Fibroblast of skin of abdomen (primary cell): ENCODE measurements around the gene GAB2.
"Not testable (repeated sequence)": the region's sequence is repeated elsewhere in the genome, so short reads cannot be mapped to it uniquely, and the experiment has no call there.

Experiments
- DNase-seq: peaks from one replicate; pipeline ENCODE4 v3.0.0-alpha.2; 2013

Gene GAB2

DNA sequence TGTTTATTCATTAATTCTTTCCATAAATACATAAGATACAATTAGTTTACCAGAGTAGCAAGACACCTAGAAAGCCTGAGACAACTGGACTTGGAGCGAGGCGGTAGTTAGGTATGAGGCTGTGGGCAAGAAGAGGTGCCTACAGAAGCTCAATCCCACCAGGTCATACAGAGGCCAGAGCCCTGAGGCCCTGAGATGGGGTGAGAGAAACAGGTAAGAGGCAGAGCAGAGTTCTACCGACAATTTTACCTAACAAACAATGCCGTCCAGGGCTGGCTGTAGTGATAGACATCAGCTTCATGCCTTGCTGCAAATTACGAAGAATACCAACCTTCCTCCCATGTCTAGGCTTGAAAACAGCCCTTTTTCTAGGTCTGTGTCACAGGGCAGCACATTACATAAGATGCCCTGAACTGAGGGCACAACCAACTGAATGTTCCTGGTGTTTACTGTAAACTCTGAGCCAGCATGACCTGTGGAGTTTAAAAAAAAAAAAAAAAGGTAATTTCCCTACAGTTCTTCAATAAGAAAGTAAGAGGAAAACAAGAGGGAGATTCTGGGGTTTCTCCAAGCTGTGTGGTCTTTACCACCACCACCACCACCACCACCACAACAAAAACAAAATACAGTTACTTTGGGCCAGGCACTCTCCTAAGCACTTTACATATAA lies 105.8 kb downstream of the GAB2 start:
- no peak for DNase-seq

DNA sequence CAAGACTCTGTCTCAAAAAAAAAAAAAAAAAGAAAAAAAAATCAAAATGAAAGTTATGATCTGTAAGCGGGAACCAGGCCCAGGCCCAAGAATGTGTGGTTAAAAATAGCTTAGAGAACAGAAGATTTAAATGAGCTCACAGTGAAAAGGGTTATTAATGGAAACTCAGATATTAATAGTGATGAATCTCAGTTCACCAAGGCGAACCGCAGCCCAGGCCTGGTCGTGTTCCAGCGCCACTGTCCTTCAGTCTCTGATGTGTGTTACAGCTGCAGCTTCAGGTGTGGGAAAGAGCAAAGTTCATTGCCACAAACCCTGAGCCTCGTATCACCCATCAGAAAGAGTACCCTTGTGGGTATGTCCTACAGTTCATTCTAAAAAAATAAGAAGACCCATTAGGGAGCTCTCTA lies 107.1 kb downstream of the GAB2 start:
- DNase-seq: peak; percentile 40

DNA sequence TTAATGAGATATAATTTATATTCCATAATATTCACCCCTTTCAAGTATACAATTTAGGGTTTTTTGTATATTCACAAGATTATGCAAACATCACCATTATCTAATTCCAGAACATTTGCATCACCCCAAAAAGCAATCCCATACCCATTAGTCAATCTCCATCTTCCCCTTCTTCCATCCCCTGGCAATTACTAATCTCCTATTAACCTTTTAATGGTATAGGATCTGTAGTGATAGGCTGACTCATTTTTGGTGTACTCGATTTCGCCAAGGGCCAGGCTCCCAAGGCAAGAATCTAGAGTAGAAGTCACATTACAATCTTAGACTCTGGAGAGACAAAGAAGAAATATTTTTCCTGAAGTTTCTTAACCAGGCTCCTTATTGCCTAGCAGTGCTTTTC lies 113.4 kb downstream of the GAB2 start:
- DNase-seq: no peak

DNA sequence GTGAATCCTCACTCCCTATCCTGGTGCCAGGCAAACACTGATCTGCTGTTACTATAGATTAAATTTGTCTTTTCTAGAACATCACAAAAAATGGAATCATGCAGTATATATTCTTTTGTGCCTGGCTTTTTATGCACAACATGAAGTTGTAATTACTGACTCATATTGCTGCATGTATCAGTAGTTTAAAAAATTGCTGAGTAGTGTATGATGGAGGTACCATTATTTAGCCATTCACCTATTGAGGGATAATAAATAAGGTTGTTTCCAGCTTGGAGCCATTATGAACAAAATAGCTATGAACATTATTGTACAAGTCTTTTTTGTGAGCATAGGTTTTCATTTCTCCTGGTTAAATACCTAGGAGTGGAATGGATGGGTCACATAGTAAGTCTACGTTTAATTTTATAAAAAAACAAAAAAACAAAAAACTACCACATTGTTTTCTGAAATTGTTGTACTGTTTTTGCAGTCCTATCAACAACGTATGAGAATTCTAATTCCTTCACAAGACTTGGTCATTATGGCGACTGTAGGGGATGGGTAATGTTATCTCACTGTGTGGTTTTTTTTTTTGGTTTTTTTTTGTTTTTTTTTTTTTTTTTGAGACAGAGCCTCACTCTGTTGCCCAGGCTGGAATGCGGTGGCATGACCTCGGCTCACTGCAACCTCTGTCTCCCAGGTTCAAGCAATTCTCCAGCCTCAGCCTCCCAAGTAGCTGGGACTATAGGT lies 117.3 kb downstream of the GAB2 start:
- no peak for DNase-seq

DNA sequence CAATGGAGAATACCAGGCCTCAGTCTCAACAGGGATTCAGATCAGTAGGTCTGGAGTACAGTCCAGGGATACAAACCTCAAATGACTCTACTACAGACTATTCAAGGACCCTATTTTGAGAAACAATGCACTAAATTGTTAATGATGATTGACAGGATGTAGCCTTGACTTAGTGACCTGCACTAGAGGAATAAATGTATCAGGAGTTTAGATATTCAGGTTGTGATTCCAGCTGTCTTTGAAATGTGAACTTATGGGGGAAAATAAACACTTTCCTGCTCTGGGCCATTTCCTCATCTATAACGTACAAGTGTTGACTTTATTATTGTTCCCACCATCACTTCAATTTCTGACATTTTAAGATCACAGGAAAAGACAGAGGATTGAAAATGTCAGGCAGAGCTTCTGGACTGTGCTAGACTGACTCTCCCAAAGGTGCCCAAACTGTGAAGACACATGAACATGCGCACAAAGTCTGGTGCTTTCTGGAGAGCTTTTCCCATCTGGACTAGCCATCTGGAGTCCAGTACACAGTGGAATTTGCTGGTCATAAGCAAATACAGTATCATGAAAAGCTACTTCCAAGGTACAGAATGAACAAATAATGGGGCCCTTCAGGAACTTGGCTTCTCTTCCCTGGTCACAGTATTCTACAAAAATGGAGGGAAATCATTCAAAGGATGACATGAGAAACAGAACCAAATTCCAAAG lies 118.5 kb downstream of the GAB2 start:
- DNase-seq: no peak

DNA sequence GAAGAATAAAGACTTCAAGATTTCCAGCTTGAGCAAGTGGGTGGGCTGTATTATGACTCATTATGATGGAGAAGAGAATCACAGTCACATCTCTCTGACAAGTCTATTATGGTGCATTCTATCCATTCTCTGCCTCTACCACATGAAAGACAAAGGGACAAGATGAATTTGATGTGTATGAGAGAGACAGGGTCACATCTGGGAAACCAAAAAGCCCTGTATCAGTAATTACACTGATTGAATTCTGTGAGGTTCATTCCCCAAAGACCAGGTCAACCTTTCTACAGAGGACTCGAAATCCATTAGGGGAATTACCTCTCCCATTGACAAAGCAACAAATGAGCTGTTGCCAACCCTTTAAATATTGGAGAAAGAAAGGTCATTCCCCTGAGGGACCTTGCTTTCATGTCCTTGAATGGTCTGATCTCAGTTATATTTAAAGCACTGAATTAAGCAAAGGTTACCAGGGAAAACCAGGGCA lies 119.3 kb downstream of the GAB2 start:
- peak; percentile 37 for DNase-seq

DNA sequence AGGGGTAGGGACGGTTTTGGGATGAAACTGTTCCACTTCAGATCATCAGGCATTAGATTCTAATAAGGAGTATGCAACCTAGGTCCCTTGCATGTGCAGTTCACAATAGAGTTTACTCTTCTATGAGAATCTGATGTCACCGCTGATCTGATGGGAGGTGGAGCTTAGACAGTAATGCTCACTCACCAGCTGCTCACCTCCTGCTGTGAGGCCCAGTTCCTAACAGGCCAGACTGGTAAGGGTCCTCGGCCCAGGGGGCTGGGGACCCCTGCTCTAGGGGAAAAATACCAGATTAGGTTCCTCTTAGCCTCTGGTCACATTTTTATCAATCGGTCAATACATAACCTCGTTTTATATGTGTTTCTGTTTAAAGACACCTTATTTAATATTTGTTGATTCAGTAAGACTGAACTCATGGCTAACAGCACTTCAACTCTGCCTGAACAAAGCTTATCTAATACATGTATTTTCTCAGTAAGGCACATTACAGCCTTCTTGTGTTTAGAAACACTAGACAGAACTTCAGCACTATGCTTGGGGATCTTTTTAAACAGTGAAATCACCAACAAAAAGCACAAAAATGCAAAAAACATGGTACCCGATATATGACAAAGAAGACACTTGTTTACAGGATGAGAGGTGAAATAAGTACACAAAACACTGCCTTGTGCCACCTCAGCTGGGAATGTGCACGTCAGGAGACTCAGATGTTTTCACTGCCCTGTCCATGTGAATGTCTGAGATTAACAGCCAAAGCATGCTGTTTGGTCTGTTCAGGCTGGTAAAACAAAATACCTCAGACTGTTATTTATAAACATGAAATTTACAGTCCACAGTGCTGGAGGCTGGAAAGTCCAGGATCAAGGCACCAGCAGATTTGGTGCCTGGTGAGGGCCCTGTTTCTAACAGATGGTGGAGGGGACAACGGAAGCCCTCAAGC lies 121.4 kb downstream of the GAB2 start:
- DNase-seq: no peak

DNA sequence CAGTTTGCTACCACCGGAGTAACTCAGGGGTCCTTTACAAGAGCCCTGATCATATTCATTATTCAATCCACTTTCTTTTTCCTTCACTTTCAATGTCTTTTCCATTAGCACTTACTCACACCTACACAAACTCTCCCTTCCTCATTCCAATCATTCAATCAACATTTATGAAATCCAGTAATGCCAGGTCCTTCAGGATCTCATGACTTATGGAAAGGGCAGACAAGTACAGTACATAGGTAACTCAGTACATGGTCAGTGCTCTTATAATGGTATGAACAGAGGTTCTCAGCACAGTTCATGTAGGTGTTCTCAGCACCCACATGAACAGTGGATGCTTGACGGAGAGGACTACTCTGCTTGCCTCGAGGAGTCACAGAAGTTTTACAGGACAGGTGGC lies 122.3 kb downstream of the GAB2 start:
- no peak for DNase-seq

DNA sequence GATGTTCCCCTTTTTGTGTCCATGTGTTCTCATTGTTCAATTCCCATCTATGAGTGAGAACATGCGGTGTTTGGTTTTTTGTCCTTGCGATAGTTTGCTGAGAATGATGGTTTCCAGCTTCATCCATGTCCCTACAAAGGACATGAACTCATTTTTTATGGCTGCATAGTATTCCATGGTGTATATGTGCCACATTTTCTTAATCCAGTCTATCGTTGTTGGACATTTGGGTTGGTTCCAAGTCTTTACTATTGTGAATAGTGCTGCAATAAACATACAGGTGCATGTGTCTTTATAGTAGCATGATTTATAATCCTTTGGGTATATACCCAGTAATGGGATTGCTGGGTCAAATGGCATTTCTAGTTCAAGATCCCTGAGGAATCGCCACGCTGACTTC lies 123.5 kb downstream of the GAB2 start:
- not testable (repeated sequence) for DNase-seq

DNA sequence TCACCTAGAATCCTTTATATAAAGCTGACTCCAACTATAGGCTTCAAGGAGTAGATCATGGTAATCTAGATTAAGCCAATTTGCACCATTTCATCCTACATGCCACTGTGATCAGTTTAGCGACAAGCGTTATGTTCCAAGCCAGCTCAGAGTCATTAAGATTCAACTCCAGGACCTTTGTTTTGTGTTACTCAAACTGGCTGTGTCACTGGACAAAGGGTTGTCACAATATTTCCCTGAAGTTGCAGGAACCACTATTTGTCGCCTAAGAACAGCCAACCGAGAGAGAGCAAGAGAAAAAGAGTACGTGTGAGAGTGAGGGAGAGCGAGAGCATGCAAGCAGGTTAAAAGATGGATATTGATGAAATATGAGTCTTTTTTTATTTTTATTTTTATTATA lies 124.1 kb downstream of the GAB2 start:
- no peak for DNase-seq

DNA sequence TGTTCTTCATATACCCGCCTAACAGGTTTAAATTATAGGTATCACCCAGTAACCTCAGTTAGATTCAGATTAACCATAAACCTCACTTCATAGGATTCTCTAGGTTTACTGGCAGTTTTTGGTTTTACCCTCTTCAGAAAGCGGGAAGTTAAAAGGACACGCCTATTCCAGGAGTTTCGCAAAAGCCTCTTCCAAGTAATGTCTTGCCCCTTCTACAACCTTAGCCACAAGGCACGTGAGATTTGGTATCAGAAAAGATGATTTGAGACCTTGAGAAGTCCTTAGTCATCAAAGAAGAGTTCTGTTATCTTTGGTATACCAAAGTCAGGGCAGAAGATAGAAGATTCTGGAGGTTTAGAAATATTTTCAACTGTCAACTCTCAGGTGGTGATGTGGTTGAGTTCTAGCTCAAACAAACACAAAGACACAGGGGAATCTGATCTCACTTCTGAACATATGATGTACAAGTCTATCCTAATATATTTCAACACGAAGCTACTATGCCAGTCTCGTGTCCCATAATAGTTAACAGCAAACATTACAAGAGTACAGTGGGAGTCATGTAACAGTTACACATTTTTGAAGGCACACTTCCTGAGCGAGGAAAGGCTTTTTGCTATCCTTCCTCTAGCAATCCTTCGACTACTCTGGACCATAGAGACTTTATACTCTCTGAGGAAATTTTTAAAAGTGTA lies 125.4 kb downstream of the GAB2 start:
- no peak for DNase-seq

DNA sequence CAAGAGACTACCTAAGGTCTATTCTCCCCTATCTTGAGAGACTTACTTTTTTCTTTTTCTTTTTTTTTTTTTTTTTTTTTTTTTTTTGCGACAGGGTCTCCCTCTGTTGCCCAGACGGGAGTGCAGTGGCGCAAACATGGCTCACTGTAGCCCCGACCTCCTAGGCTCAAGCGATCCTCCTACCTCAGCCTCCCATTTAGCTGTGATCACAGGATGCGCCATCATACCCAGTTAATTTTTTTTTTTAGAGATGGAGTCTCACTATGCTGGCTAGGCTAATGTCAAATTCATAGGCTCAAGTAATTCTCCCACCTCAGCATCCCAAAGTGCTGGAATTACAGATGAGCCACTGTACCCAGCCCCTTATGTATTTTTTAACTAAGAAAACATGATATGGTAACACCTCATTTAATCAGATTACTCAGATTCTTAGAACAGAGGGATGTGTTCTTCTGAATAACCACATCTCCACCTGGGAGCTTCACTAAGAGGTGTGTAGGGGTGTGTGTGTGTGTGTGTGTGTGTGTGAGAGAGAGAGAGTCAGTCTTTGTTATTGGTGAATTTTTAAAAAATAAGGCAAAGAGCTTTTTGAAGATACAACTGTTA lies 126.0 kb downstream of the GAB2 start:
- no peak for DNase-seq

DNA sequence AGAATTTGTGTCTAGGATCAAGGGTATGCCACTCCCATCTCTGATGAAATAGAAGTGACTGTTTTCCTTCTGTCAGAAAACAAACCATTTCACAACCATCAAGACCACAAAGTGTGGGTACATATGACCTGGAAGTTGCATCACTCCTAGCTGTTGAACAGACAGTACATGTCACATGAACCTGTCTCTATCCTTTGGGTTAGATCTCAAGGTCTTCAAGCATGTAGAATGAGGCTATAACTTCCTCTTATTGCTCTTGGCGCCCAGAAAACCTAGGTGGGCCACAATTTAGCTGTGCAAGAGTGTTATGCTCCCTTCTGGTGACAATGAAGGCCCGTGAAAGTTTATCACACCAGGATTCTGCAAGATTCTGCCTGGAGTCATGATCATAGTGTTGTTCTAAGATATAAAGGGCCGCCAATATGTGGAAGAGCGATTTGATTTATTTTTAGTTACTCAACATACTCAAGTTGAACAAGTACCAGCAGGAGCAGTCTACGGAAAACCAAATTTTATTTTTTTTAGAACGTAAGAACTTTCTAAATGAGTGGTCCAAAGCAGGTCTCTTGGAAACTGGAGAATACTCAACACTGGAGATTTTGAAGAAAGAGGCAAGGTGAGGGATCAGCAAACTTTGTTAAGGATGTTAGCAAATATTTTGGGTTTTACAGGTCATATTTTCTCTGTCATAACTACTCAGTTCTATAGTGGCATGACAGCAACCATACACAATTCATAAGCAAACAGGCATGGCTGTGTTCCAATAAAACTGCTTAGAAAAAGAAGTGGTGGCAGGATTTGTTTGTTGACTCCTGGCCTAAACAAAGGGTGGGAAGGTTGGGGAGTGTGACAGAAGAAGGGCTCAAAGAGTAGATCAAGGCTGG lies 127.1 kb downstream of the GAB2 start:
- peak; percentile 42 for DNase-seq

DNA sequence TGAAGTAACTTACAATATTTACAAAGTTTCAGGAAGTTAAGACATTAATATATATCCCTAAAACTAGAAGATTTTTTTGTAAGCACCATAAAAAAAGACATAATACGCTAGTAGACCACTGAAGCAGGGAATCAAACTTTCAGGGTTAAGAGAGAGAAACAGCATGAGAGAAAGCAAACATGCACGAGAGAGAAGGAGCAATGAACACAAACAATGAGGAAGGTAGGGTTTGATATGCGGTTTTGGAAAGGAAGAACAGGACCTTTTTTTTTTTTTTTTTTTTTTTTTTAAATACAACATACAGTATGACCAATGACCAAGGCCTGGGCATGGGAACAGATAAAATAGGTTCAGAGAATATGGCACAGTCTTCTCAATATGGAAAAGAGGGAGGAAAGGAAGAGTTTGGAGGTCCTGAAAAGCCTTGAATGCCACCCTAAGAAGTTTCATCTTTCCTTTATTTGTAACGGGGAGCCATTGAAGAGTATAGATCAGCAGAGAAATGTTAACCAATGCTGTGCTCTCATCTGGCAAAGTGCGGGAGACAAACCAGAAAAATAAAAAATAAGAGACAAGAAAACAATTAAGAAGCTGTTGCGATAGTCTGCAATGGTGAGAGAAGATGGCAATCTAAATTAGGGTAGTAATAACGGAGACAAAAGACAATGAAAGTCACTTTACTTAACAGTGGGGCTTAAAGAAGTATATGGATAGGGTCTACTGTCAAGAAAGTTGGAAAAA lies 127.9 kb downstream of the GAB2 start:
- no peak for DNase-seq

DNA sequence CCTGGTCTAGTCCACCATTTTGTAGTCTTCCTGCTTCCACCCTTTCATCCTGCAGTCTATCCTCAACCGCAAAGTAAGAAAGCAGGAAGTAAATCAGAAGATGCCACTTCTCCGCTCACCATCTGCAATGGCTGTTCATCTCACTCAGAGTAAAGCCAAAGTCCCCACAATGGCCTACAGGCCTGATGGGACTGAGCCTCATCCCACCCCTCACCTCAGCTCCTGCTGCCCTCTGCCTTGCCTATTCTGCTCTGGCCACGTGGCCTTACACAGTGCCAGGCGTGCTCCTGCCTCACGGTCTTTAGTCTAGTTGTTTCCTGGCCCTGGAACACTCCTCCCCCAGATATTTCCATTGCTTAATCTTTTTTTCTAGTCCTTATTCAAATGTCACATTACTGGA lies 133.4 kb downstream of the GAB2 start:
- DNase-seq: no peak

DNA sequence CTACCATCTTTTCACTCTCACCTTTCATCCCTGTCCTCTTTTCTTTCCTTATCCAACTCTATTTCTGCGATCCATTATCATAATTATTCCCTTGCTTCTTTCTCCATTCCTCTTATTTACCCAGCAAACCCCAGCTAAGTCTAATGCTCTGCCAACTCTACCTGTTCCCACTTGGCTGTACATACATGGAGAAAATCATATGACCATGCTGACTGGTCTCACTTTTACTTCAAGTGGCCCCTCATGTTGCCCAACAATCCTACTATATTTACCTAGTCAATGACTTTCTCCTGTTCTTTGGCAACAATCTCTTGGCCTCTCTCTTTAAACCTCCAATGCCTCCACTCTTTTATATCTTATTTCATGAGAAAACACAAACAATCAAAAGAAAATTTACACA lies 134.8 kb downstream of the GAB2 start:
- no peak for DNase-seq

DNA sequence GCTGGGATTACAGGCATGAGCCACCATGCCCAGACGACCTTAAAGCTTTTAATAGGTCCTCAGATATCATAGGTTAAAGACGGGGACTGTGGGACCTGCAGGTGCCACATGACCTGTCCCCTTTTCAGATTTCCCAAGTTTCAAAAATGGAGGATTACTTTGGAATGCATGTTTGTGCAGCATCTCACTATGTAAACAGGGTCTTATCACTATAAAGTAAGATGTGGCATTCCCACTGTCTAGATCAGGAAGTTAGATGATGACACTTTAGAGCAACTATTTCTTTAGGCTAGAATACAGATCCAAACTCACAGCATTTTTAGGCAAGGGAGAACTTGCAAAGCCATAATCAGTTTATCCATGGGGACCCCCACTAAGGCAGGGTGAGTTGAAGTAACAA lies 136.1 kb downstream of the GAB2 start:
- DNase-seq: peak; percentile 6

DNA sequence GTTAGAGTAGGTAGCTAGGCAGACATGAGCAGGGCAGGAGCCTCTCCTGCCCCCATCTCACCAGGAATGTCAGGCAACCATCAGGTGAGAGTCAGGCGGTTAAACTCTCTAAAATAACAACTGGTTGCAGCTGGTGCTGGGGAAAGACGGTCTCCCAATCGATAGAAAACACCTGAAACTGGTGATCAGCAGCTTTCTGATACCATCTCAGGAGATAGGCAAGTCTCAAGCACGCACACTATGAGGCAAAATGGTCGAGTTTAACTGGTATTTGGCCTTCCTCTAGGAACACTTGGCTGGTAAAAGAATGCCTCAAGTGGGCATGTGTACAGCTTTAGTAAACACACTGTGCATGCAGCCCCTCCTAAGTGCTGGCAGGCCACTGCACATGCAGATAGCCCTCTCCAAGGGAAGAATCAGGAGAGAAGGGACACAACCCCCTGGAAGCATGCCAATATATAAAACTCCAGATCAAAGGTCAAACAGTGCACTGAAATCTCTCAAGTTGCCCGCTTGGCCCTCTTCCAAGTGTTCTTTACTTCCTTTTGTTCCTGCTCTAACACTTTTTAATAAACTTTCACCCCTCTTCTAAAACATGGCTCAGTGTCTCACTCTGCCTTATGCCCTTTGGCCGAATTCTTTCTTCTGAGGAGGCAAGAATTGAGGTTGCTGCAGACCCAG lies 140.2 kb downstream of the GAB2 start:
- DNase-seq: no peak

DNA sequence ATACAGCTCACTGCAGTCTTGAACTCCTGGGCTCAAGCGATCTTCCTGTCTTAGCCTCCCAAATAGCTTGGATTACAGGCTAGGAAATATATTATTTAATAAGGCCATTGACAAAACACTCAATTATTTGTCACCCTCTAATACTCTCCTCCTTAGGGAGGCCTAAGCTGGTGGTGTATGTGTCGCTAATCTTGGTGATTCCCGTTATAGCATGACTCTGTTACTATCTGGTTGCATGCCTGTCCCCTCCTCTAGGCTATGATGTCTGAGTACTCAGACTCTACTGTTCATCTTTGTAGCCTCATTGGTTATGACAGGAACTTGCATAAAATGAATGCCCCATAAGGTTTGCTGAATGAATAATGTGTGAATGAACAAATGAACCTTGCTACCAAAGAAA lies 141.3 kb downstream of the GAB2 start:
- no peak for DNase-seq
